ENCODE measurements around the gene ABCA2.

The ABCA2 gene

GRCh38 chr9:136981588-136982231 is 46.3 kb downstream of the ABCA2 start:
- DNase-seq (ENCODE audit: low read depth in 2 of 2) = no peak

- DNase-seq (ENCODE audit: low read depth in 2 of 2) = no peak
Measured at GRCh38 chr9:136980669-136981478, 47.2 kb downstream of the ABCA2 start.

DNA sequence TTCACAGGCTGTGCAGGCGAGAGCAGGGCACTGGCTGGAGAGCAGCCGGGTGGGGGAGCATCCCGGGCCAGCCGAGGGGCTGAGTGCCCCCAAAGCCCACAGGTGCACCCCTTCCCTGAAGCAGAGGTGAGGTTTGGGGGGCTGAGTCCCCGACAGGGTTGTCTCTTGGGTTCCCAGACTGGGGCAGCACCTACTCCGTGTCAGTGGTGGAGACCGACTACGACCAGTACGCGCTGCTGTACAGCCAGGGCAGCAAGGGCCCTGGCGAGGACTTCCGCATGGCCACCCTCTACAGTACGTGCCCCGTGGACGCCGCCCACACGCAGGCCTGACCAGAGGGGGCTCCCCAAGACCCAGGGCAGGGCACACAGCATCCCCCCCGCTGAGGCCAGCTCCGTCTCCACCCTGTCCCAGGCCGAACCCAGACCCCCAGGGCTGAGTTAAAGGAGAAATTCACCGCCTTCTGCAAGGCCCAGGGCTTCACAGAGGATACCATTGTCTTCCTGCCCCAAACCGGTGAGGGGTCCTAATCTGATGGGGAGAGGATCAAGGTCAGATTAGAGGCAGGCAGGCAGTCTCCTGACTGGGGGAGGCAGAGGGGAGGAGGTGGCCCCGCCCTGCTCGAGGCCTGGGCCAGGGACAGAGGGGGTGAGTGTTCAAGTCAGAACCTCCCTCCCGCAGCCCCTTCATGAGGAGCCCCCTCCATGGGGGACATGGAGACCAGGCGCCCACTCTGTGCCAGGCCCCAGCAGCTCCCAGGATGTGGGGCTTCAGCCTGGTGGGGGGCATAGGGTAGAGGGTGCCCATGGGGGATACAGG is 48.1 kb downstream of the ABCA2 start:
- DNase-seq (ENCODE audit: low read depth in 2 of 2) = no peak

DNA sequence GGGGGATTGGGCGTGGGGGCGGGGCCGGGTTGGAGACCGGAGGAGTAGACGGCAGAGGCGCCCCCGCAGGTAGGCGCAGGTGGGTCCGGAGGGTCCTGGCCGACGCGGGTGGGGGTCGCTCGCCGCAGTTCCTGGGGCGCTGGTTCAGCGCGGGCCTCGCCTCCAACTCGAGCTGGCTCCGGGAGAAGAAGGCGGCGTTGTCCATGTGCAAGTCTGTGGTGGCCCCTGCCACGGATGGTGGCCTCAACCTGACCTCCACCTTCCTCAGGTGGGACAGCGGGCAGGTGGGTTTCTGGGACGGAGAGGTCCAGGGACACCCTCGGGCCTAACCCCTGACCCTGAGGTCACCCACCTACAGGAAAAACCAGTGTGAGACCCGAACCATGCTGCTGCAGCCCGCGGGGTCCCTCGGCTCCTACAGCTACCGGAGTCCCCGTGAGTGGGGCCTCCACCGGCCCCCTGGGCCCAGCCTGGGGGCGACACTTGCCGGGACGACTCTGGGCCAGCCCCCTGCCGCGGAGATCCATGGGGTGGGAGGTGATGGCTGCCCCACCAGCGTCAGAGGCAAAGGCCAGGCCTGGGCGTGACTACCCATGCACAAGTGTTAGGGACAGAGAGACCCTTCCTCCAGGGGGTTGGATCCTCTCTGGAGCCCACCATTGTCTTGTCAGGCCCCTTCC is 49.0 kb downstream of the ABCA2 start:
- DNase-seq (ENCODE audit: low read depth in 2 of 2) = no peak

DNA sequence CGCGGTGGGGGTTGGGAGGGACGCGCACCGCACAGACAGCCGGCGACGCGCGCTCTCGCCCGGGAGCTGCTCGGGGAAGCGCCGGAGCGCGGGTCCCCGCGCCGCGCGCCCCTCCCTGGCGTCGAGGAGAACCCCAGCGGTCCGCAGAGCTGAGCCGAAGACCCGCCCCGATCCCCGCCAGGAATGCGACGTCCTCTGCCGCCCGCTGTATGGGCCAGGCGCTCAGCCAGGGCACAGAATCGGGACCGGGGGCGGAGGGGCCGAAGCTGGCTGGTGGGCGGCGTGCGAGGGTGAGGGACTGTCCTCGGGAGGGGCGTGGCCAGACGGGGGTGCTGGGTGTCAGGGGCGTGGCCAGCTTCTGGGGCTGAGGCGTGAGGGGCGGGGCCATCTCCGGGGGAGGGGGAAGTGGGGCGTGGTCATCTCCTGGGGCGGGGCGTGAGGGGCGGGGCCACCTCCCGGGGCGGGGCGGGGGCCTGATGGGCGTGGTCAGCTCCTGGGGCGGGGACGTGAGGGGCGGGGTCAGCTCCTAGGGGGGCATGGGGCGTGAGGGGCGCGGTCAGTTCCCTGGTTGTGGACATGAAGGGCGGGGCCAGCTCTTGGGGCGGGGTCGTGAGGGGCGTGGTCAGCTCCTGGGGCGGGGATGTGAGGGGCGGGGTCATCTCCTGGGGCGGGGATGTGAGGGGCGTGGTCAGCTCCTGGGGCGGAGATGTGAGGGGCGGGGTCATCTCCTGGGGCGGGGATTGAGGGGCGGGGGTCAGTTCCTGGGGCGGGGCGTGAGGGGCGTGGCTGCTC is 49.8 kb downstream of the ABCA2 start:
- DNase-seq (ENCODE audit: low read depth in 2 of 2) = peak; percentile 57 to 66

GRCh38 chr9:136977649-136978072 is 50.4 kb downstream of the ABCA2 start:
- no peak for DNase-seq (ENCODE audit: low read depth in 2 of 2)

DNA sequence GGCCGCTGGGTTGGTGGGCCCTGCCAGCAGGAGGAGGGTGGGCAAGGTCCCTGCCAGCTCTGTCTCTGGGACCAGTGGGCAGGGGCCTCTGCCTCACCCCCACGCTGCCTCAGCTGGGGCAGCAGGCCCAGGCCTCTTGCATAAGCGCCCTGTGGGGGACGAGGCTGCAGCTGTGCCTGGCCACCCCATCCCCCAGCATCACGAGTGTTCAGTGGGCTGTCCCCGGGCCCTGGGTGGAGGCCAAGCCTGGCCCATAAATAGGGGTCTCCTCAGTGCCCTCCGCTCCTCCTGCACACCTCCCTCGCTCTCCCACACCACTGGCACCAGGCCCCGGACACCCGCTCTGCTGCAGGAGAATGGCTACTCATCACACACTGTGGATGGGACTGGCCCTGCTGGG is 50.8 kb downstream of the ABCA2 start, which contains the start of gene PTGDS:
Gene PTGDS, plus strand, starts transcription at position 282 of the 400 bp plus-strand sequence. Its CDS starts 75 bp downstream, at position 357.
- no peak for DNase-seq (ENCODE audit: low read depth in 2 of 2)

DNA sequence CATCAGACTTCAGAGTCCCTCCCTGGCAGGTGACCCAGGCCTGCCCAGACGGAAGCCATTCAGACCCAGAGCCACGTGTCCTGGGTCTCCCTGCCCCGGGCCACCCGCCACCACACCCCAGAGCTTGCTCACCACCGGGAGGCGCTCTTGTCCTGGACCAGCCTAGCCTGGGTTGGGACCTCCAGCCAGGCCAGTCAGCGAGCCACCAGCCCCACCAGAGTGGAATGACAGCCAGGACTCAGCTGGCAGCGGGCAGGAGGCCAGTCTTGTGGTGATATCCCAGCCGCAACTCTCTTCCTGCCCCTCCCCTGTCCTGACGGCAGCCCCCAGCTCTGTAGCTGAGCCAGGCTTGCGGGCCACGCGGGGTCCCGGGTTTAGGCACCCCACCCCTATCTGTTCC is 52.4 kb downstream of the ABCA2 start:
- no peak for DNase-seq (ENCODE audit: low read depth in 2 of 2)

DNA sequence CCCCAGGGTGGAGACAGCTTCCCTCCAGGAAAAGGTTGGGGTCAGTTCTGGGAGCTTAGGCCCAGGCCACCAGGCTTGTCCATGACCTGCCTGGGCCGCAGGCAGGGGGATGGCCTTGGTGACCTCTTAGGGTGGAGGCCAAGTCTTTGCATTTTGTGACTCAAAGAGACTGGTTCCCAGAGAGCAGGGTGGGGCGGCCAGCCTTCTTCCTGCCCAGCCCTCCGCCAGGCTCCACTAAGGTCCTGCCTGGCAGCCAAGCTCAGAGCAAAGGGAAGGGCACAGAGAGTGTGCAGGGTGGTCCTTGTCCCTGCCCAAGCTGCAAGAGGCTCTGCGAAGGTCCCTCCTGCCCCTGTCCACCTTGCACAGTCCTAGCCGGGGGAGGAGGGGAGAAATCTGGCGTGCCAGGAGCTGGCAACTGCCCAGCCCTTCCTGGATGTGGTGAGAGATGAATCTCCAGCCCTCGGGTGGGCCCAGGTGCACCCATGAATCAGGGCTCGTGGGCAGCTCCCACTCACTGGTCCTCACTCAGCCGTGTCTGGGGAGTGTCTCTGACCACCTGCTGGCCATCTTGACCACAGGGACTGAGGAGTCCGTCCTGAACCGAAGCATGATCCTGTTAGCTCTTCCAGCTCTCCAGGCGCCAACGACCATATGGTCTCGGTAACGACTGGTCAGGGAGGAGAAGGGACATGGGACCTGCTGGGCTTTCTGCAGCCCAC is 53.1 kb downstream of the ABCA2 start:
- no peak for DNase-seq (ENCODE audit: low read depth in 2 of 2)

DNA sequence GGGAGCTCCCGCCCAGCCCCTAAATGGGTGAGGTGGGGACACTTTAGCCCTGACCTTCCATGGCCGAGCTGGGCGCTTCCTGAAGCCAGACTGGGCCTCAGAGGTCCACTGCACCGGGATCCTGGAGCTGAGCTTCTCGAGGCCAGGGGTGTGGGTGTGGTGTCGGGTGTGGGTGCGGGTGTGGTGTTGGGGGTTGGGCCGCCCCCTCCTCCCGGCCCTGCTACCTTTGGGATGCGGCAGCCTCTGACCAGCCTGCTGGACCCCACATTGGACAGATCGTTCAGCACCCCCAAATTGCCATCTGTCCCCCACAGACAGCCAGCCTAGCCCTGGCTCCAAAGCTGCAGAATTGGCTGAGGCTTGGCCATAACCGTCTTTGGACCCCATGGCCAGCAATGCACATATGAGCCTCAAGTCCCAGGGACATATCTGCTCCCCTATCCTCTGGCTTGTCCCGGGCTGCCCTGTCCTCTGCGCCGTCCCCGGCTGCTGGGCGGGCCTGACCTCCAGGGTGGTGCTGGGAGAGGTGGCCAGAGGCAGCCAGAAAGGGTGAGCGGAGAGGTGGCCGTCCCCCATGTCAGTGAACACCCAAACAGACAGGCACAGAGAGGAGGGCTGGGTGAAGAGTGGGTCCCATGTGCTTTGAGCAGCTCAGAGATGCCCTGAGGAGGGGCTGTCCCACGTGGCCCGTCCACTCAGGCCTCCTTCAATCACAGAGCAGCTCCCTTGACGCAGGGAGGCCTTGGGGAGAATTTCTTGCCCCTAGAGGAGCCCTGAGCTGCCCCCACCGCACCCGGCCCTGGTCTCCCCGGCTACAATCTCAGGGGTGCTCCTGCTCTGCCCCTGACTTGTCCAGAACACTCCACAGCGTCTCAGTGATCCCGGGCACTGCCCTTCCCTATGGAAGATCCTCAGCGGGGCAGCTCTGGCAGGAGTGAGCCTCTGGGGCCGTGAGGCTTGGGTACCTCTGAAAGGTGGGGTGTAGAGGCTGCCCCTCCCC is 54.1 kb downstream of the ABCA2 start:
- no peak for DNase-seq (ENCODE audit: low read depth in 2 of 2)

DNA sequence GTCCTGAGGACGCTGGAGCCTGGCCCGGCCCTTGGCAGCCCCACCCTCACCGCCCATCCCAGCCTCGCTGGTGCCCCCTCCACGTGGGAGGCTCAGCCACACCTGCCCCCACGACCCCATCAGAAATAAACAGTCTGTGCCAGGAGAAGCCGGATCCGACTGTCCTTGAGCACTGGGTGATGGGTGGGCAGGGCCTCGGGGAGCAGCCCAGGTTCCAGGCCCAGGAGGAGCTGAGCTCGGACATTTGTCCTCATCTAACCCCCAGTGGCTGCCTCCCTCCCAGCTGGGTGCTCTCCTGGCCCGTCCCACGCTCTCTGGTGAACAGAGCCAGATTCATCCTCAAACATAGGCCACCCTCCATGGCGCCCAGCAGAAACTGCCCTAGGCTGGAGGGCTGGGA is 55.3 kb downstream of the ABCA2 start:
- no peak for DNase-seq (ENCODE audit: low read depth in 2 of 2)

- no peak for DNase-seq (ENCODE audit: low read depth in 2 of 2)
Measured at GRCh38 chr9:136972335-136972734, 55.7 kb downstream of the ABCA2 start.

GRCh38 chr9:136971746-136972145 is 56.3 kb downstream of the ABCA2 start:
- DNase-seq (ENCODE audit: low read depth in 2 of 2) = no peak

DNA sequence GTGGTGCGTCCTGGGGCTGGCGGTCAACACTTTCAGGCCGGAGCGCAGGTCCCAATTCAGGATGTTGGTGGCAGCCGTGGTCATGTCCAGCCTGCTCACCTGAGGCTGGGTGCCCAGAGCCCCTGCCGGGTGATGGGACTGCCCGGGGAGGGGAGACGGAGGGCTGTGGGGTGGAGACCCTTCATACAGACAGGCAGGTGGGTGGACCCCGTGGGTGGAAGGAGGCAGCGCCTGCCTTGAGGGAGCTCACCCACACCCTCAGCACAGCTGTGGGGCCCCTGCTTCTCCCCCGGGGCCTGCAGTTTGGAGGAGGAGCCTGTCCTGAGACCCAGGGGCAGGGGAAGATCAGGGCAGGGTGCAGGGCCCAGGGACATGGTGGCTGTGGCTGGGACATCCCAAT is 57.7 kb downstream of the ABCA2 start:
- no peak for DNase-seq (ENCODE audit: low read depth in 2 of 2)

- no peak for DNase-seq (ENCODE audit: low read depth in 2 of 2)
Measured at GRCh38 chr9:136969774-136970173, 58.3 kb downstream of the ABCA2 start.

DNA sequence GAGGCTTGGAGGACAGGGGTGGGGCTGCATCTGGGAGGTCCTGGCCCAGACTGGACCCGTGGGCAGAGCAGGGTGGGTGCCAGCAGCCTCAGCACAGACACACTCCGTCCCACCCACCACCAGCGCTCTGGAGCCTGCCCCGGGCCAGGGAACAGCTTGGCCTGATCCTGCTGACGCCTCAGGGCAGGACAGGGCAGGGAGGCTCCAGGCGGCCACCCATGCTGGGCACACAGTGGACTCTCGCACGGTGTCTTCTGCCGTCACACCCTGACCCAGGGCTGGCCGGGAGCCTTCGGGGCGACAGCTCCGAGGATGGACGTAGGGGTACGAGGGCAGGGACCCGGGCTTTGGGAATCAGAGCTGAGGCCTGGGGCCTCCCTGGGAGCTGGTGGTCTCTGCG is 58.9 kb downstream of the ABCA2 start:
- DNase-seq (ENCODE audit: low read depth in 2 of 2) = no peak

DNA sequence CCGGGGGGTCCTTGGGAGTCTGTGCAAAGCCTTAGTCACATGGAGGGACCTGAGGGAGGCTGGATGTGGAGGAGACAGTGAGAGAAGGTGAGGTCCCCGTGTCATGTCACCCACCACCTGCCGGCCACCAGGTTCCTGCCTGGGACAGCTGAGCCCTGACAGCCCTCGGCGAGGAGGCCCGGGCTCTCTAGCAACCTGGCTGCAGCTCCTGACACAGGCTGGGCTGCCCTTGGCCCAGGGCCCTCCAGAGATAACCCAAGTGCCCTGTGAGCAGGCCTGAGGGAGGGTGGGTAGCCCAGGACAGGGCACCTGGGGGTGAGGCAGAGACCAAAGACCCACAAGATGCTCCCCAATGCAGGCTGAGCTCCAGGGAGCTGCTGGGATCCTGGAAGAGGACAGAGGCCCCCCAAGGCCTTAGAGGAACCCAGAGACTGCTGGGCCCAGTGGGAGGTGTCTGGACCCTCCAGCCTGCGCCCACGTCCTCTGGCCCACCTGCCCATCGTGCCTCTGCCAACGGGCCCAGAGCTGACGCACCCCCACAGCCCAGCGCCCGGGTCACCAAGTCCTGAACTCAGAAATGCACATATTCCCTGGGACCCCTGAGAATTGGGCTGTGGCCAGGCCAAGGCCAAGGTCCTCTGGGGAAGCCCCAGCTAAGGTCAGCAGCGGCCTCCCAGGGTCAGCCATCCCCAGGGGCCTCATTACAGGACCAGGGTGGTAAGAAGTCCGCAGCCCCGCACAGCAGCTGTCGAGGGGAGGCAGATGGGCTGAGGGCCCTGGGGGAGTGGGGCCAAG is 59.5 kb downstream of the ABCA2 start:
- no peak for DNase-seq (ENCODE audit: low read depth in 2 of 2)

GRCh38 chr9:136965771-136966484 is 62.1 kb downstream of the ABCA2 start:
- no peak for DNase-seq (ENCODE audit: low read depth in 2 of 2)
